ENCODE results near the gene TNRC6C. TPM values are rescaled to one million over a fixed set of nuclear protein-coding genes. Genes with fewer than 3 reads are reported as not detected.
A peak's percentile ranks its signal among the peaks of the same experiment; 100 is the strongest.

Gene TNRC6C
- total RNA-seq: 21.0 TPM
- long read RNA-seq, partial matches to known transcripts: 7 of 8 reads
- long read RNA-seq, other reads (novel, unspliced or antisense): 1 of 8 reads

- intact Hi-C loops (cut with DNase I): loop anchor here (1.0 to 5.0 kb wide), 5 partner anchors 37 to 185 kb away; no protein-coding TSS in a partner anchor
- ATAC-seq (peak; percentile 99), DNase-seq (ENCODE audit: missing footprints) (peak; percentile 100)
These were observed at the start of gene TNRC6C for GRCh38 chr17:77957857-77958715. Gene TNRC6C, plus strand, starts transcription at chr17:77958703. Its CDS starts 45,504 bp downstream, at chr17:78004207.

GRCh38 chr17:77909236-77909635 is 49.3 kb upstream of the TNRC6C start:
- intact Hi-C loops (cut with DNase I): no loop called here
- DNase-seq (ENCODE audit: missing footprints): peak; percentile 69

GRCh38 chr17:77909816-77910215 is 48.7 kb upstream of the TNRC6C start:
- DNase-seq (ENCODE audit: missing footprints) (no peak), ATAC-seq (no peak)

More at GRCh38 chr17:77909236-77909635, 49.3 kb upstream of the TNRC6C start:
- ATAC-seq: peak; percentile 72

GRCh38 chr17:77914385-77915254 is 43.9 kb upstream of the TNRC6C start:
- peak; percentile 46 for ATAC-seq
- DNase-seq (ENCODE audit: missing footprints): peak; percentile 51
- intact Hi-C loops (cut with DNase I): no loop called here

More at GRCh38 chr17:77909816-77910215, 48.7 kb upstream of the TNRC6C start:
- intact Hi-C loops (cut with DNase I): no loop called here

GRCh38 chr17:77915594-77916021 is 42.9 kb upstream of the TNRC6C start:
- DNase-seq (ENCODE audit: missing footprints) (no peak), ATAC-seq (no peak)
- intact Hi-C loops (cut with DNase I): no loop called here

- intact Hi-C loops (cut with DNase I): no loop called here
- no peak for DNase-seq (ENCODE audit: missing footprints)
- no peak for ATAC-seq
These were observed 42.2 kb upstream of the TNRC6C start for GRCh38 chr17:77916264-77916663.

- DNase-seq (ENCODE audit: missing footprints): peak; percentile 72
- peak; percentile 23 for ATAC-seq
- intact Hi-C loops (cut with DNase I): no loop called here
These were observed 41.6 kb upstream of the TNRC6C start for GRCh38 chr17:77916703-77917481.

- intact Hi-C loops (cut with DNase I): no loop called here
- no peak for DNase-seq (ENCODE audit: missing footprints)
- ATAC-seq: no peak
These were observed 39.2 kb upstream of the TNRC6C start for GRCh38 chr17:77919276-77919675.

GRCh38 chr17:77923135-77923534 is 35.4 kb upstream of the TNRC6C start:
- DNase-seq (ENCODE audit: missing footprints): no peak
- intact Hi-C loops (cut with DNase I): no loop called here
- ATAC-seq: no peak

GRCh38 chr17:77923776-77924513 is 34.6 kb upstream of the TNRC6C start:
- ATAC-seq: no peak
- no peak for DNase-seq (ENCODE audit: missing footprints)
- intact Hi-C loops (cut with DNase I): no loop called here

- DNase-seq (ENCODE audit: missing footprints): peak; percentile 85
- intact Hi-C loops (cut with DNase I): no loop called here
- peak; percentile 91 for ATAC-seq
These were observed 33.7 kb upstream of the TNRC6C start for GRCh38 chr17:77924757-77925336.

GRCh38 chr17:77925831-77926543 is 32.5 kb upstream of the TNRC6C start:
- intact Hi-C loops (cut with DNase I): no loop called here
- DNase-seq (ENCODE audit: missing footprints): no peak
- no peak for ATAC-seq

GRCh38 chr17:77926981-77927380 is 31.5 kb upstream of the TNRC6C start:
- intact Hi-C loops (cut with DNase I): no loop called here
- no peak for ATAC-seq

GRCh38 chr17:77927777-77928518 is 30.6 kb upstream of the TNRC6C start:
- no peak for ATAC-seq
- DNase-seq (ENCODE audit: missing footprints): no peak
- intact Hi-C loops (cut with DNase I): no loop called here

More at GRCh38 chr17:77926981-77927380, 31.5 kb upstream of the TNRC6C start:
- DNase-seq (ENCODE audit: missing footprints): no peak

GRCh38 chr17:77928519-77929179 is 29.9 kb upstream of the TNRC6C start:
- intact Hi-C loops (cut with DNase I): no loop called here
- ATAC-seq (no peak), DNase-seq (ENCODE audit: missing footprints) (no peak)

GRCh38 chr17:77929180-77929564 is 29.3 kb upstream of the TNRC6C start:
- no peak for ATAC-seq
- DNase-seq (ENCODE audit: missing footprints): no peak
- intact Hi-C loops (cut with DNase I): no loop called here
